ENCODE data around the gene ST6GALNAC1.

- TF ChIP-seq POLR2A (IDR thresholded peaks at IDR 0.05) (no peak), CTCF (IDR thresholded peaks at IDR 0.05) (no peak)
Measured at GRCh38 chr17:76612465-76612864, 31.1 kb downstream of the ST6GALNAC1 start.

Measured in adrenal gland (tissue), 5 donors.